OCI-LY3 (cell line): ENCODE data around the gene PNLIPRP2.

ENCODE experiments used
- H2AFZ ChIP-seq: fragments of 200-600, 300-600 bp; shearing (Covaris generic); 2 replicates; pipeline ENCODE4 v1.6.0; 2014; ENCODE audit warnings: antibody characterized with exemption, low read depth, low read length
- H3K27ac ChIP-seq: fragments of 200-600, 300-600 bp; sonication (generic); 2 replicates; pipeline ENCODE4 v1.5.1; 2014; ENCODE audit warnings: mild to moderate bottlenecking, low read length, moderate library complexity, mixed read lengths
- H3K27me3 ChIP-seq: fragments of 200-600, 300-600 bp; sonication (generic); 2 replicates; pipeline ENCODE4 v1.6.1; 2014; ENCODE audit warnings: low read depth, low read length, mixed read lengths
- H3K36me3 ChIP-seq: fragments of 200-600, 300-600 bp; sonication (generic); replicated peaks from 2 replicates; pipeline ENCODE3; 2014; ENCODE audit warnings: low read depth, low read length, mixed read lengths
- H3K4me1 ChIP-seq: fragments of 300-600, 200-600 bp; sonication (generic); 2 replicates; pipeline ENCODE4 v1.6.1; 2014; ENCODE audit warnings: low read length, mixed read lengths
- H3K4me2 ChIP-seq: fragments of 200-600, 300-600 bp; sonication (generic); 2 replicates; pipeline ENCODE4 v1.6.1; 2014; ENCODE audit warnings: low read length, mixed read lengths
- H3K4me3 ChIP-seq: fragments of 300-600, 200-600 bp; sonication (generic); 2 replicates; pipeline ENCODE4 v1.5.1; 2014; ENCODE audit warnings: antibody characterized with exemption, mild to moderate bottlenecking, low read length, moderate library complexity
- H3K79me2 ChIP-seq: fragments of 300-600, 200-600 bp; shearing (Covaris generic); 2 replicates; pipeline ENCODE4 v1.6.1; 2014; ENCODE audit warnings: mild to moderate bottlenecking, low read length, mixed read lengths
- H3K9ac ChIP-seq: fragments of 300-600, 200-600 bp; shearing (Covaris generic); 2 replicates; pipeline ENCODE4 v1.6.0; 2014; ENCODE audit warnings: mild to moderate bottlenecking, low read length, moderate library complexity
- H3K9me3 ChIP-seq: fragments of 200-600, 300-600 bp; shearing (Covaris generic); 2 replicates; pipeline ENCODE4 v1.6.1; 2014; ENCODE audit warnings: low read length, mixed read lengths; ENCODE audit not compliant: insufficient read depth
- H4K20me1 ChIP-seq: fragments of 200-600, 300-600 bp; sonication (generic); 2 replicates; pipeline ENCODE4 v1.6.1; 2016; ENCODE audit warnings: low read length, mixed read lengths; ENCODE audit not compliant: insufficient read depth
- CTCF ChIP-seq: fragments of 200-600, 300-600 bp; sonication (generic); IDR thresholded peaks from 2 replicates; pipeline ENCODE4 v1.5.1; 2014; ENCODE audit warnings: antibody characterized with exemption, low read length, low read depth
- EZH2phosphoT487 ChIP-seq: fragments of 200-600 bp; shearing (Covaris generic); IDR thresholded peaks from 2 replicates; pipeline ENCODE4 v1.6.1; 2018; ENCODE audit warnings: antibody characterized with exemption, mixed run types, low read depth

Gene PNLIPRP2

DNA sequence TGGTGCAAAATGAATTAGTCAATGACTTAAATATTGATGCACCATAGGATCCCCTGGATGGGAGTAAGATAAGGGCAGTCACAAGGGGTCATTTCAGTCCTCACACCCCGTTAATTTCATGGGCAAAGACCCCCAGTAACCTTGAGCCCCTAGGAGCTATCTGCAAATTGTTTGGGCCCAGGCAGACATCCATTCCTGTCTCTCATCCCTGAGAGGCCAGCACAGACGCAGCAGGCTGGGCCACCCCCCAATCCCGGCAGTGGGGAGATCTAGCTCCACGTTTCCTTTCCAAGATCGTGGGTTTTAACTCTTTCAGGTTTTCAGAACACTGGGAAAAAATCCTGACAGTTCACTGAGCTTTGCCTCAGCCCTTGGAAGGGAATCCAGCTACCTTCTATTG is 40.1 kb downstream of the PNLIPRP2 start:
- no peaks in the 10 kb centered on the region for H4K20me1 ChIP-seq
- no peak overlapping the region for H3K4me2 ChIP-seq
- no peaks in the 10 kb centered on the region for H3K9me3 ChIP-seq
- no peak overlapping the region for H3K9ac ChIP-seq
- TF ChIP-seq CTCF (no peak), EZH2phosphoT487 (no peak)
- H3K27ac ChIP-seq: no peak overlapping the region
- no peak overlapping the region for H3K4me3 ChIP-seq
- H3K27me3 ChIP-seq: no peaks in the 10 kb centered on the region
- no peak overlapping the region for H2AFZ ChIP-seq
- H3K79me2 ChIP-seq: no peaks in the 10 kb centered on the region
- H3K4me1 ChIP-seq: no peaks in the 10 kb centered on the region
- no peaks in the 10 kb centered on the region for H3K36me3 ChIP-seq

DNA sequence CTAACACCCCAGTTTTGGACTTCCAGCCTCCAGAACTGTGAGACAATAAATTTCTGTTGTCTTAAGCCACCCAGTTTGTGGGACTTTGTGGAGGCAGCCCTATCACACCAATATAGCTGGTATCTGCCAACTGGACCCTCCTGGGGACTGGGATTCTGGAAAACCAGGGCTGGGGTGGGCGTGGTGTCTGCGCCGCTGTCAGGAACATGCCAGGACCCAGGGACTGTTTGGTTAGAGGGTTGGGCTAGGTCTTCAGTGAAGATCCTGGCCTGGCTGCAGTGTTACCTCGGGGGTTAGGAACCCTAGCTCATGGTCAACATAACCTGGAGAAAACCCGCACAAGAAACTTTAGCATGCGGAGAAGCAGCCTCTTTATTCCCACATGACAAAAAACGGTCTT is 42.6 kb downstream of the PNLIPRP2 start:
- Histone ChIP-seq H3K4me3 (no peak overlapping the region), H3K4me1 (no peaks in the 10 kb centered on the region), H3K36me3 (no peaks in the 10 kb centered on the region), H3K9me3 (no peaks in the 10 kb centered on the region), H3K79me2 (no peaks in the 10 kb centered on the region), H3K27ac (no peak overlapping the region), H3K4me2 (no peak overlapping the region), H2AFZ (no peak overlapping the region), H4K20me1 (no peaks in the 10 kb centered on the region), H3K27me3 (no peaks in the 10 kb centered on the region), H3K9ac (no peak overlapping the region)
- TF ChIP-seq CTCF (no peak), EZH2phosphoT487 (no peak)

GRCh38 chr10:116664631-116665030 is 43.9 kb downstream of the PNLIPRP2 start:
- no peaks in the 10 kb centered on the region for H3K27me3 ChIP-seq
- no peaks in the 10 kb centered on the region for H3K9me3 ChIP-seq

GRCh38 chr10:116665541-116666125 is 44.9 kb downstream of the PNLIPRP2 start:
- H3K4me3 ChIP-seq: no peak overlapping the region
- no peaks in the 10 kb centered on the region for H3K36me3 ChIP-seq
- H3K4me1 ChIP-seq: no peaks in the 10 kb centered on the region
- H3K4me2 ChIP-seq: no peak overlapping the region
- no peaks in the 10 kb centered on the region for H3K9me3 ChIP-seq
- no peak overlapping the region for H3K27ac ChIP-seq
- no peak overlapping the region for H3K9ac ChIP-seq
- TF ChIP-seq EZH2phosphoT487 (no peak), CTCF (no peak)
- no peaks in the 10 kb centered on the region for H3K27me3 ChIP-seq
- no peaks in the 10 kb centered on the region for H3K79me2 ChIP-seq
- H4K20me1 ChIP-seq: no peaks in the 10 kb centered on the region
- no peak overlapping the region for H2AFZ ChIP-seq

More at GRCh38 chr10:116664631-116665030, 43.9 kb downstream of the PNLIPRP2 start:
- Histone ChIP-seq H3K4me1 (no peaks in the 10 kb centered on the region), H3K27ac (no peak overlapping the region), H3K9ac (no peak overlapping the region), H3K4me2 (no peak overlapping the region), H3K36me3 (no peaks in the 10 kb centered on the region), H4K20me1 (no peaks in the 10 kb centered on the region), H3K4me3 (no peak overlapping the region), H2AFZ (no peak overlapping the region), H3K79me2 (no peaks in the 10 kb centered on the region)
- TF ChIP-seq CTCF (no peak), EZH2phosphoT487 (no peak)
